Natural killer cell (primary cell): ENCODE results near the gene AHDC1. TPM values are rescaled to one million over a fixed set of nuclear protein-coding genes. Genes with fewer than 3 reads are reported as not detected.

Source experiments
- ATAC-seq, 3 donors: fragments of 150-1000 bp in 2 of 3; fragments of 200-7000 bp in 1 of 3; cut with Tn5 transposase; 1 replicate in 1 of 3; 2 replicates in 2 of 3; pipeline ENCODE4 v1.10.0; 2021; ENCODE audit warnings: mild to moderate bottlenecking in 2 of 3, moderate library complexity in 2 of 3
- DNase-seq, 2 donors: peaks; one replicate each; pipeline versions ENCODE4 v3.0.0 to v3.0.0-alpha.2; 2013 to 2021; ENCODE audit warnings: mixed read lengths in 1 of 2
- H3K27ac ChIP-seq: one replicate; pipeline ENCODE4 v1.5.1; 2013; ENCODE audit warnings: mild to moderate bottlenecking, low read length
- H3K27me3 ChIP-seq: one replicate; pipeline ENCODE4 v1.6.1; 2013; ENCODE audit warnings: low read length; ENCODE audit not compliant: control insufficient read depth, insufficient read depth
- H3K36me3 ChIP-seq: one replicate; pipeline ENCODE4 v1.6.1; 2013; ENCODE audit warnings: low read length; ENCODE audit not compliant: control insufficient read depth, insufficient read depth
- H3K4me1 ChIP-seq: one replicate; pipeline ENCODE4 v1.6.1; 2013; ENCODE audit warnings: low read length; ENCODE audit not compliant: control insufficient read depth, insufficient read depth
- H3K4me3 ChIP-seq: one replicate; pipeline ENCODE4 v1.5.1; 2013; ENCODE audit warnings: low read length
- H3K9me3 ChIP-seq: one replicate; pipeline ENCODE4 v1.6.1; 2013; ENCODE audit warnings: low read length; ENCODE audit not compliant: control insufficient read depth, insufficient read depth
- H3K27ac Mint-ChIP-seq, 2 donors: one replicate each; pipeline ENCODE4 v1.8.0; 2022; ENCODE audit warnings: mild to moderate bottlenecking in 2 of 2, mixed read lengths in 2 of 2, moderate library complexity in 1 of 2
- H3K27me3 Mint-ChIP-seq, 2 donors: one replicate each; pipeline ENCODE4 v1.8.0; 2022; ENCODE audit warnings: low read depth in 2 of 2, mixed read lengths in 2 of 2
- H3K36me3 Mint-ChIP-seq: one replicate; pipeline ENCODE4 v1.8.0; 2022; ENCODE audit warnings: mixed read lengths
- H3K4me1 Mint-ChIP-seq, 2 donors: one replicate each; pipeline ENCODE4 v1.8.0; 2022; ENCODE audit warnings: mixed read lengths in 2 of 2
- H3K4me3 Mint-ChIP-seq: one replicate; pipeline ENCODE4 v1.8.0; 2022; ENCODE audit warnings: mild to moderate bottlenecking, moderate library complexity, mixed read lengths
- H3K9me3 Mint-ChIP-seq, 2 donors: one replicate each; pipeline ENCODE4 v1.8.0; 2022; ENCODE audit warnings: mixed read lengths in 2 of 2
- WGBS: methylation state at CpG from one replicate; pipeline ENCODE4 v1.1.7; 2013; ENCODE audit warnings: missing lambda C conversion rate; ENCODE audit not compliant: insufficient coverage; 5-methylcytosine and 5-hydroxymethylcytosine counted together
- intact Hi-C: fragments of 100-400 bp; cut with micrococcal nuclease; formaldehyde crosslinking; loops from one replicate; pipeline ENCODE4 v1.14.2; 2022
- total RNA-seq, 4 donors: library from RNA; stranded (reverse); fragments of 120-200 nt in 1 of 4; gene quantifications; one replicate each; pipeline versions ENCODE4 v1.2.3 to v1.2.4, GENCODE V29; 2013 to 2022
- TF ChIP-seq, protein P1 (sequence below): fragments of 200-600 bp; IDR thresholded peaks from one replicate; pipeline ENCODE4 v1.8.0; 2022; ENCODE audit warnings: antibody characterized with exemption

AHDC1 gene
- total RNA-seq, 3 donors from 2014 or later (not counting 1 experiment from before 2014, with no cell fraction given) = 39.6 to 67.0 (median 47.0) TPM

- H3K4me3 ChIP-seq = no peak overlapping the region
- H3K36me3 ChIP-seq = no peaks in the 10 kb centered on the region
- DNase-seq = no peak
- no peaks in the 10 kb centered on the region for H3K9me3 ChIP-seq
- H3K4me1 Mint-ChIP-seq = no peaks in the 10 kb centered on the region
- no peaks in the 10 kb centered on the region for H3K36me3 Mint-ChIP-seq
- H3K4me1 ChIP-seq = no peaks in the 10 kb centered on the region
- TF ChIP-seq, protein P1, sequence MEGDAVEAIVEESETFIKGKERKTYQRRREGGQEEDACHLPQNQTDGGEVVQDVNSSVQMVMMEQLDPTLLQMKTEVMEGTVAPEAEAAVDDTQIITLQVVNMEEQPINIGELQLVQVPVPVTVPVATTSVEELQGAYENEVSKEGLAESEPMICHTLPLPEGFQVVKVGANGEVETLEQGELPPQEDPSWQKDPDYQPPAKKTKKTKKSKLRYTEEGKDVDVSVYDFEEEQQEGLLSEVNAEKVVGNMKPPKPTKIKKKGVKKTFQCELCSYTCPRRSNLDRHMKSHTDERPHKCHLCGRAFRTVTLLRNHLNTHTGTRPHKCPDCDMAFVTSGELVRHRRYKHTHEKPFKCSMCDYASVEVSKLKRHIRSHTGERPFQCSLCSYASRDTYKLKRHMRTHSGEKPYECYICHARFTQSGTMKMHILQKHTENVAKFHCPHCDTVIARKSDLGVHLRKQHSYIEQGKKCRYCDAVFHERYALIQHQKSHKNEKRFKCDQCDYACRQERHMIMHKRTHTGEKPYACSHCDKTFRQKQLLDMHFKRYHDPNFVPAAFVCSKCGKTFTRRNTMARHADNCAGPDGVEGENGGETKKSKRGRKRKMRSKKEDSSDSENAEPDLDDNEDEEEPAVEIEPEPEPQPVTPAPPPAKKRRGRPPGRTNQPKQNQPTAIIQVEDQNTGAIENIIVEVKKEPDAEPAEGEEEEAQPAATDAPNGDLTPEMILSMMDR = no peak
- ATAC-seq = no peak
- 93% methylated on average over 4 of the region's 6 CpGs for WGBS
- H3K4me3 Mint-ChIP-seq = no peak overlapping the region
- no peaks in the 10 kb centered on the region for H3K9me3 Mint-ChIP-seq
- H3K27ac Mint-ChIP-seq = no peak overlapping the region
- intact Hi-C loops = no loop called here
- no peaks in the 10 kb centered on the region for H3K27me3 Mint-ChIP-seq
- H3K27me3 ChIP-seq = no peaks in the 10 kb centered on the region
- no peak overlapping the region for H3K27ac ChIP-seq
These were observed 97.2 kb downstream of the AHDC1 start for GRCh38 chr1:27506703-27507102.

DNA sequence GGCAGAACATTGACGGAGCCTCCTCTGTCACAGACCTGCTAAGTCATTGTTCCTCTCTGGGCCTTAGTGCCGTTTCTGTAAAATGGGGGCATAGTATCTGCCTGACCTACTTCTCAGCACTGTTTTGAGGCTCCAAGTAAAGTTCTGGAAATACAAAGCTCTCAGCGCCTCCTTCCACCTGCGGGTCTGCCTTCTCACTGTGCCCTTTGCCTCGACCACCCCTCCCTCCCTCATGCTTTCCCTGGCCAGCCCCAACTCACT, 98.6 kb downstream of the AHDC1 start:
- no peaks in the 10 kb centered on the region for H3K4me1 ChIP-seq
- TF ChIP-seq, protein P1 = no peak
- 90% methylated on average over 5 of the region's 5 CpGs for WGBS
- Mint-ChIP-seq H3K27ac (no peak overlapping the region), H3K36me3 (no peaks in the 10 kb centered on the region), H3K4me3 (no peak overlapping the region), H3K4me1 (no peaks in the 10 kb centered on the region), H3K27me3 (no peaks in the 10 kb centered on the region), H3K9me3 (no peaks in the 10 kb centered on the region)
- DNase-seq (no peak), ATAC-seq (no peak)
- H3K27me3 ChIP-seq = no peaks in the 10 kb centered on the region
- intact Hi-C loops = no loop called here
- H3K9me3 ChIP-seq = no peaks in the 10 kb centered on the region
- H3K4me3 ChIP-seq = no peak overlapping the region
- H3K36me3 ChIP-seq = no peaks in the 10 kb centered on the region
- H3K27ac ChIP-seq = no peak overlapping the region

- intact Hi-C loops = no loop called here
- DNase-seq (no peak), ATAC-seq (no peak)
- no peaks in the 10 kb centered on the region for H3K4me1 ChIP-seq
- H3K27ac Mint-ChIP-seq = no peak overlapping the region
- H3K27me3 ChIP-seq = no peaks in the 10 kb centered on the region
- H3K4me3 ChIP-seq = no peak overlapping the region
- no peaks in the 10 kb centered on the region for H3K36me3 Mint-ChIP-seq
- H3K4me3 Mint-ChIP-seq = no peak overlapping the region
- H3K36me3 ChIP-seq = no peaks in the 10 kb centered on the region
- H3K27me3 Mint-ChIP-seq = no peaks in the 10 kb centered on the region
- H3K9me3 ChIP-seq = no peaks in the 10 kb centered on the region
- WGBS = 94% methylated on average over 13 of the region's 13 CpGs
- no peaks in the 10 kb centered on the region for H3K9me3 Mint-ChIP-seq
- TF ChIP-seq, protein P1 = no peak
- no peak overlapping the region for H3K27ac ChIP-seq
- no peaks in the 10 kb centered on the region for H3K4me1 Mint-ChIP-seq
These were observed 99.1 kb downstream of the AHDC1 start for GRCh38 chr1:27504588-27505419.
